T-helper 1 cell treated with Interleukin-12 subunit alpha and Interleukin-12 subunit beta and Interleukin-4 antibody, amounts not matched to agents 30 μg/mL and 1 μg/mL, for 36 hours (primary cell): ENCODE measurements around the gene ANKRD36.
A peak's percentile ranks its signal among the peaks of the same experiment; 100 is the strongest.
"Not testable (repeated sequence)": the region's sequence is repeated elsewhere in the genome, so short reads cannot be mapped to it uniquely, and the experiment has no call there.

Experiments used
- H3K27ac Mint-ChIP-seq: one replicate; pipeline ENCODE4 v1.8.0; 2021; ENCODE audit warnings: mild to moderate bottlenecking, mixed read lengths
- H3K27me3 Mint-ChIP-seq: one replicate; pipeline ENCODE4 v1.8.0; 2021; ENCODE audit warnings: low read depth, mixed read lengths
- H3K36me3 Mint-ChIP-seq: one replicate; pipeline ENCODE4 v1.8.0; 2021; ENCODE audit warnings: low read depth, mixed read lengths
- H3K4me1 Mint-ChIP-seq: one replicate; pipeline ENCODE4 v1.8.0; 2021; ENCODE audit warnings: low read depth, mixed read lengths
- H3K4me3 Mint-ChIP-seq: one replicate; pipeline ENCODE4 v1.8.0; 2021; ENCODE audit warnings: mild to moderate bottlenecking, moderate library complexity, mixed read lengths
- H3K9me3 Mint-ChIP-seq: one replicate; pipeline ENCODE4 v1.8.0; 2021; ENCODE audit warnings: mixed read lengths

Gene ANKRD36

GRCh38 chr2:97094772-97095611, 18.0 kb upstream of the ANKRD36 start, which contains the start of gene FAHD2B:
TSS of gene FAHD2B (minus strand) at chr2:97094882. CDS start at chr2:97091706, 3,176 bp downstream.
- Mint-ChIP-seq H3K4me3 (peak within 1 kb of the TSS; percentile 64), H3K27ac (peak within 1 kb of the TSS; percentile 72), H3K4me1 (peaks cover 10% of the 10 kb centered on the region), H3K27me3 (peaks cover 16% of the 10 kb centered on the region)
- not testable (repeated sequence) for H3K36me3 Mint-ChIP-seq, H3K9me3 Mint-ChIP-seq

- Mint-ChIP-seq H3K27ac (peak overlapping the region; percentile 72), H3K36me3 (no peaks in the 10 kb centered on the region), H3K9me3 (no peaks in the 10 kb centered on the region), H3K27me3 (peaks cover 19% of the 10 kb centered on the region), H3K4me3 (peak overlapping the region; percentile 64), H3K4me1 (peaks cover 10% of the 10 kb centered on the region)
These were observed 17.3 kb upstream of the ANKRD36 start for GRCh38 chr2:97095661-97096060.

GRCh38 chr2:97098786-97099372, 14.1 kb upstream of the ANKRD36 start:
- H3K36me3 Mint-ChIP-seq, H3K27ac Mint-ChIP-seq, H3K9me3 Mint-ChIP-seq, H3K4me3 Mint-ChIP-seq, H3K4me1 Mint-ChIP-seq: not testable (repeated sequence)
- H3K27me3 Mint-ChIP-seq = peaks cover 34% of the 10 kb centered on the region

GRCh38 chr2:97106878-97107277, 6.1 kb upstream of the ANKRD36 start:
- not testable (repeated sequence) for H3K4me1 Mint-ChIP-seq, H3K36me3 Mint-ChIP-seq, H3K4me3 Mint-ChIP-seq, H3K9me3 Mint-ChIP-seq, H3K27ac Mint-ChIP-seq
- H3K27me3 Mint-ChIP-seq = peaks cover 70% of the 10 kb centered on the region

GRCh38 chr2:97111246-97111645, 1.7 kb upstream of the ANKRD36 start:
- H3K27me3 Mint-ChIP-seq = peaks cover 43% of the 10 kb centered on the region

GRCh38 chr2:97112320-97113049, 468 bp upstream of the ANKRD36 start:
- peaks cover 31% of the 10 kb centered on the region for H3K27me3 Mint-ChIP-seq
- peak overlapping the region; percentile 90 for H3K4me3 Mint-ChIP-seq
- not testable (repeated sequence) for H3K9me3 Mint-ChIP-seq

More at GRCh38 chr2:97111246-97111645, 1.7 kb upstream of the ANKRD36 start:
- H3K27ac Mint-ChIP-seq, H3K4me3 Mint-ChIP-seq, H3K36me3 Mint-ChIP-seq, H3K9me3 Mint-ChIP-seq: not testable (repeated sequence)
- H3K4me1 Mint-ChIP-seq = peaks cover 12% of the 10 kb centered on the region

GRCh38 chr2:97113882-97114255, 916 bp downstream of the ANKRD36 start:
- not testable (repeated sequence) for H3K36me3 Mint-ChIP-seq

More at GRCh38 chr2:97112320-97113049, 468 bp upstream of the ANKRD36 start:
- not testable (repeated sequence) for H3K36me3 Mint-ChIP-seq
- H3K4me1 Mint-ChIP-seq = peaks cover 12% of the 10 kb centered on the region
- H3K27ac Mint-ChIP-seq = peak overlapping the region; percentile 94

GRCh38 chr2:97129090-97129489, 16.1 kb downstream of the ANKRD36 start:
- not testable (repeated sequence) for H3K27ac Mint-ChIP-seq, H3K4me1 Mint-ChIP-seq, H3K27me3 Mint-ChIP-seq, H3K4me3 Mint-ChIP-seq, H3K9me3 Mint-ChIP-seq
- H3K36me3 Mint-ChIP-seq = peaks cover 23% of the 10 kb centered on the region

More at GRCh38 chr2:97113882-97114255, 916 bp downstream of the ANKRD36 start:
- H3K9me3 Mint-ChIP-seq = not testable (repeated sequence)
- Mint-ChIP-seq H3K4me3 (peak overlapping the region; percentile 98), H3K4me1 (peaks cover 12% of the 10 kb centered on the region), H3K27ac (peak overlapping the region; percentile 98), H3K27me3 (peaks cover 23% of the 10 kb centered on the region)

GRCh38 chr2:97144016-97144415, 31.1 kb downstream of the ANKRD36 start:
- H3K4me1 Mint-ChIP-seq, H3K27ac Mint-ChIP-seq, H3K4me3 Mint-ChIP-seq, H3K9me3 Mint-ChIP-seq, H3K27me3 Mint-ChIP-seq: not testable (repeated sequence)
- peaks cover 28% of the 10 kb centered on the region for H3K36me3 Mint-ChIP-seq

GRCh38 chr2:97166548-97166947, 53.6 kb downstream of the ANKRD36 start:
- H3K4me1 Mint-ChIP-seq, H3K27me3 Mint-ChIP-seq, H3K4me3 Mint-ChIP-seq, H3K27ac Mint-ChIP-seq: not testable (repeated sequence)
- peaks cover 41% of the 10 kb centered on the region for H3K36me3 Mint-ChIP-seq
- H3K9me3 Mint-ChIP-seq = peaks cover 24% of the 10 kb centered on the region

- H3K9me3 Mint-ChIP-seq = peaks cover 24% of the 10 kb centered on the region
- H3K27me3 Mint-ChIP-seq, H3K4me3 Mint-ChIP-seq, H3K27ac Mint-ChIP-seq, H3K4me1 Mint-ChIP-seq: not testable (repeated sequence)
- H3K36me3 Mint-ChIP-seq = peaks cover 39% of the 10 kb centered on the region
These were observed 55.0 kb downstream of the ANKRD36 start for GRCh38 chr2:97167938-97168337.

- Mint-ChIP-seq H3K36me3 (peaks cover 40% of the 10 kb centered on the region), H3K9me3 (peaks cover 24% of the 10 kb centered on the region)
- H3K4me1 Mint-ChIP-seq, H3K27me3 Mint-ChIP-seq, H3K27ac Mint-ChIP-seq, H3K4me3 Mint-ChIP-seq: not testable (repeated sequence)
These were observed 55.6 kb downstream of the ANKRD36 start for GRCh38 chr2:97168583-97168982.

- not testable (repeated sequence) for H3K4me1 Mint-ChIP-seq, H3K27ac Mint-ChIP-seq, H3K27me3 Mint-ChIP-seq, H3K9me3 Mint-ChIP-seq, H3K4me3 Mint-ChIP-seq
- H3K36me3 Mint-ChIP-seq = peaks cover 37% of the 10 kb centered on the region
These were observed 67.4 kb downstream of the ANKRD36 start for GRCh38 chr2:97180391-97180790.

- H3K27me3 Mint-ChIP-seq, H3K4me3 Mint-ChIP-seq, H3K9me3 Mint-ChIP-seq, H3K4me1 Mint-ChIP-seq, H3K27ac Mint-ChIP-seq: not testable (repeated sequence)
- peaks cover 61% of the 10 kb centered on the region for H3K36me3 Mint-ChIP-seq
These were observed 82.4 kb downstream of the ANKRD36 start for GRCh38 chr2:97195349-97195748.

GRCh38 chr2:97197251-97197650, 84.3 kb downstream of the ANKRD36 start:
- H3K9me3 Mint-ChIP-seq, H3K4me1 Mint-ChIP-seq, H3K27me3 Mint-ChIP-seq, H3K4me3 Mint-ChIP-seq, H3K27ac Mint-ChIP-seq: not testable (repeated sequence)
- H3K36me3 Mint-ChIP-seq = peaks cover 49% of the 10 kb centered on the region
